HCT116 (cell line): ENCODE data around the gene ZBTB8A. TPM values are rescaled to one million over a fixed set of nuclear protein-coding genes. Genes with fewer than 3 reads are reported as not detected.

ENCODE experiments used
- ATAC-seq: fragments of 200-7000 bp; cut with Tn5 transposase; 2 replicates; pipeline ENCODE4 v1.9.1; 2020; ENCODE audit warnings: mild to moderate bottlenecking, moderate library complexity
- BruUV-seq: library from RNA; stranded (reverse); fragments of 400-500 nt; replicated peaks from 2 replicates; lab custom pipeline; 2021; lab: Mats Ljungman, UMichigan
- CTCF ChIA-PET: fragments of 300-600 bp; sonication (Branson Sonifier 250); formaldehyde crosslinking; loops from one replicate; lab custom pipeline; 2021; ENCODE audit warnings: antibody characterized with exemption; lab: Charles Lee
- POLR2A ChIA-PET: fragments of 300-600, 350-600 bp; sonication (Branson Sonifier 250); formaldehyde crosslinking; loops from one replicate; lab custom pipeline; 2021; ENCODE audit warnings: antibody characterized with exemption; lab: Charles Lee
- RAD21 ChIA-PET, 2 experiments: fragments of 300-600 bp; sonication (Branson Sonifier 250); formaldehyde crosslinking; loops; one replicate each; lab custom pipeline; 2023; ENCODE audit warnings: low total read pairs in 2 of 2; ENCODE audit not compliant: uncharacterized antibody in 2 of 2, unreplicated experiment in 2 of 2, low non-redundant PET in 1 of 2; lab: Charles Lee
- DNase-seq: peaks from one replicate; pipeline ENCODE4 v3.0.0-alpha.2; 2010; ENCODE audit warnings: low read depth, low spot score
- H2AFZ ChIP-seq: fragments of 200-600 bp; shearing (Covaris generic), sonication (generic); 2 replicates; pipeline ENCODE4 v1.6.1; 2017; ENCODE audit warnings: low read depth, mixed run types, mixed read lengths, antibody characterized with exemption, low read length; ENCODE audit not compliant: poor library complexity, severe bottlenecking
- H3K27ac ChIP-seq: 2 replicates; pipeline ENCODE4 v1.5.1; 2012; ENCODE audit warnings: low read depth, low read length
- H3K27me3 ChIP-seq: fragments of 200-600 bp; sonication (generic); 2 replicates; pipeline ENCODE4 v1.6.1; 2016; ENCODE audit warnings: mixed run types, low read length, mixed read lengths; ENCODE audit not compliant: insufficient read depth
- H3K36me3 ChIP-seq, 2 experiments: fragments of 200-500 bp in 1 of 2; fragments of 200-600 bp in 1 of 2; sonication (Bioruptor generic) in 1 of 2; sonication (generic) in 1 of 2; 2 replicates each; pipeline versions ENCODE4 v1.5.1 to v1.6.1; 2014 to 2016; ENCODE audit warnings: low read length in 2 of 2, inconsistent platforms in 1 of 2, mixed read lengths in 1 of 2, mixed run types in 1 of 2; ENCODE audit not compliant: insufficient read depth in 2 of 2, control insufficient read depth in 1 of 2
- H3K4me1 ChIP-seq, 2 experiments: fragments of 200-600 bp in 1 of 2; sonication (generic) in 1 of 2; 2 replicates each; pipeline versions ENCODE4 v1.5.1 to v1.6.1; 2012 to 2017; ENCODE audit warnings: low read length in 2 of 2, inconsistent platforms in 1 of 2, mild to moderate bottlenecking in 1 of 2, mixed read lengths in 1 of 2, mixed run types in 1 of 2, moderate library complexity in 1 of 2; ENCODE audit not compliant: insufficient read depth in 2 of 2, control insufficient read depth in 1 of 2
- H3K4me2 ChIP-seq: fragments of 200-600 bp; sonication (generic); 2 replicates; pipeline ENCODE4 v1.6.1; 2017; ENCODE audit warnings: mixed run types, low read length, mixed read lengths
- H3K4me3 ChIP-seq, 2 experiments: fragments of 200-600 bp in 1 of 2; sonication (generic) in 1 of 2; replicated peaks in 1 of 2; 2 replicates each; pipeline ENCODE4 v1.5.1; 2011 to 2016; ENCODE audit warnings: low read length in 2 of 2, control low read depth in 1 of 2, low read depth in 1 of 2, mild to moderate bottlenecking in 1 of 2, mixed read lengths in 1 of 2, mixed run types in 1 of 2
- H3K79me2 ChIP-seq: fragments of 200-600 bp; sonication (generic); 2 replicates; pipeline ENCODE4 v1.6.1; 2017; ENCODE audit warnings: mild to moderate bottlenecking, mixed run types, low read length, moderate library complexity, mixed read lengths; ENCODE audit not compliant: insufficient read depth
- H3K9ac ChIP-seq: fragments of 200-600 bp; sonication (generic); 2 replicates; pipeline ENCODE4 v1.6.1; 2016; ENCODE audit warnings: low read length, mixed read lengths
- H3K9me2 ChIP-seq: fragments of 200-600 bp; sonication (generic), shearing (Covaris generic); 2 replicates; pipeline ENCODE4 v1.6.1; 2017; ENCODE audit warnings: mixed run types, mild to moderate bottlenecking, moderate library complexity; ENCODE audit not compliant: insufficient read depth
- H3K9me3 ChIP-seq, 2 experiments: fragments of 200-500 bp in 1 of 2; fragments of 200-600 bp in 1 of 2; sonication (Bioruptor generic) in 1 of 2; sonication (generic) in 1 of 2; 2 replicates each; pipeline ENCODE4 v1.6.1; 2014 to 2017; ENCODE audit warnings: low read length in 2 of 2, mixed read lengths in 2 of 2, inconsistent platforms in 1 of 2, low read depth in 1 of 2, mild to moderate bottlenecking in 1 of 2, mixed run types in 1 of 2, moderate library complexity in 1 of 2; ENCODE audit not compliant: control insufficient read depth in 1 of 2, insufficient read depth in 1 of 2
- H4K20me1 ChIP-seq: fragments of 200-600 bp; sonication (generic), shearing (Covaris generic); 2 replicates; pipeline ENCODE4 v1.6.1; 2017; ENCODE audit warnings: mixed run types, mild to moderate bottlenecking, moderate library complexity; ENCODE audit not compliant: insufficient read depth
- ATF3 ChIP-seq: IDR thresholded peaks from 2 replicates; pipeline ENCODE4 v1.6.1; 2012
- CEBPB ChIP-seq: IDR thresholded peaks from 2 replicates; pipeline ENCODE4 v1.6.1; 2012; ENCODE audit warnings: low read depth
- EGR1 ChIP-seq: IDR thresholded peaks from 2 replicates; pipeline ENCODE4 v1.6.1; 2012; ENCODE audit warnings: low read depth
- EZH2 ChIP-seq: fragments of 200-600 bp; sonication (generic); IDR thresholded peaks from 2 replicates; pipeline ENCODE4 v1.6.1; 2017; ENCODE audit warnings: antibody characterized with exemption, mixed run types
- FOSL1 ChIP-seq: IDR thresholded peaks from 2 replicates; pipeline ENCODE4 v1.6.1; 2012; ENCODE audit warnings: low read depth
- JUND ChIP-seq: IDR thresholded peaks from 2 replicates; pipeline ENCODE4 v1.6.1; 2012
- MAX ChIP-seq: IDR thresholded peaks from 2 replicates; pipeline ENCODE4 v1.6.1; 2012
- POLR2A ChIP-seq: IDR thresholded peaks from 2 replicates; pipeline ENCODE4 v1.7.0; 2011; ENCODE audit warnings: borderline replicate concordance; ENCODE audit not compliant: insufficient read depth, insufficient read length; ENCODE audit errors: extremely low read depth
- POLR2AphosphoS5 ChIP-seq: IDR thresholded peaks from 2 replicates; pipeline ENCODE4 v1.6.1; 2011; ENCODE audit warnings: mild to moderate bottlenecking, low read depth, low read length, moderate library complexity
- RAD21 ChIP-seq: IDR thresholded peaks from 2 replicates; pipeline ENCODE4 v1.6.1; 2012; ENCODE audit warnings: low read depth, mild to moderate bottlenecking
- REST ChIP-seq: IDR thresholded peaks from 2 replicates; pipeline ENCODE4 v1.6.1; 2012; ENCODE audit warnings: low read depth
- SP1 ChIP-seq: IDR thresholded peaks from 2 replicates; pipeline ENCODE4 v1.6.1; 2012; ENCODE audit warnings: low read depth
- SRF ChIP-seq: IDR thresholded peaks from 2 replicates; pipeline ENCODE4 v1.6.1; 2012; ENCODE audit warnings: low read depth
- TCF7L2 ChIP-seq: IDR thresholded peaks from 2 replicates; pipeline ENCODE4 v1.7.0; 2011; ENCODE audit warnings: borderline replicate concordance, inconsistent platforms; ENCODE audit not compliant: insufficient read depth, insufficient read length; ENCODE audit errors: extremely low read depth
- YY1 ChIP-seq: IDR thresholded peaks from 2 replicates; pipeline ENCODE4 v1.6.1; 2011; ENCODE audit warnings: low read length, low read depth, moderate library complexity, mild to moderate bottlenecking; ENCODE audit not compliant: insufficient replicate concordance; ENCODE audit errors: extremely low read depth
- ZBTB33 ChIP-seq: IDR thresholded peaks from 2 replicates; pipeline ENCODE4 v1.6.1; 2011; ENCODE audit warnings: mild to moderate bottlenecking, low read length, moderate library complexity; ENCODE audit not compliant: insufficient replicate concordance; ENCODE audit errors: extremely low read depth
- ZFX ChIP-seq: fragments of 450-650 bp; IDR thresholded peaks from 2 replicates; pipeline ENCODE4 v1.6.1; 2017
- ZNF274 ChIP-seq: fragments of 200-500 bp; sonication (Bioruptor generic); IDR thresholded peaks from 2 replicates; pipeline ENCODE4 v1.6.1; 2014; ENCODE audit warnings: mild to moderate bottlenecking, low read depth, low read length, inconsistent platforms
- intact Hi-C: fragments of 100-400 bp; cut with micrococcal nuclease; formaldehyde crosslinking; loops from 2 replicates; pipeline ENCODE4 v1.10.0; 2022
- total RNA-seq: library from RNA; stranded (reverse); gene quantifications from one replicate; pipeline ENCODE4 v1.2.1, GENCODE V29; 2021; ENCODE audit not compliant: unreplicated experiment

ZBTB8A gene
- total RNA-seq, 1 experiment from 2014 or later: 9.7 TPM

GRCh38 chr1:32491386-32491785 is 47.8 kb upstream of the ZBTB8A start:
- no TSS peak for BruUV-seq
- POLR2A ChIA-PET: no interaction called here
- RAD21 ChIA-PET: no interaction called here

GRCh38 chr1:32494196-32494595 is 45.0 kb upstream of the ZBTB8A start:
- Histone ChIP-seq H3K9ac (no peak overlapping the region), H3K4me3 (no peak overlapping the region), H3K9me3 (no peaks in the 10 kb centered on the region), H3K4me2 (no peak overlapping the region), H3K27ac (no peak overlapping the region), H3K4me1 (peaks cover 8 to 28% of the 10 kb centered on the region in 2 experiments; a peak in 3 of 4 replicates), H4K20me1 (no peaks in the 10 kb centered on the region), H3K79me2 (no peaks in the 10 kb centered on the region), H3K27me3 (no peaks in the 10 kb centered on the region), H2AFZ (peak overlapping the region; percentile 65), H3K9me2 (no peaks in the 10 kb centered on the region), H3K36me3 (no peaks in the 10 kb centered on the region)
- ChIA-PET POLR2A (no interaction called here), RAD21 (interaction anchor here in 1 of 2 experiments (0.6 kb wide), 1 partner anchor 379 kb away, joined by 3 read pairs; no protein-coding TSS in a partner anchor), CTCF (no interaction called here)
- TF ChIP-seq POLR2AphosphoS5 (no peak), ZBTB33 (no peak), SP1 (no peak), YY1 (no peak), ZNF274 (no peak), REST (no peak), FOSL1 (no peak), JUND (no peak), ZFX (no peak), ATF3 (no peak), EGR1 (no peak), SRF (no peak), MAX (no peak), TCF7L2 (no peak), POLR2A (no peak)
- intact Hi-C loops: no loop called here
- no TSS peak for BruUV-seq
- no peak for ATAC-seq
- DNase-seq: no peak

More at GRCh38 chr1:32491386-32491785, 47.8 kb upstream of the ZBTB8A start:
- Histone ChIP-seq H3K36me3 (no peaks in the 10 kb centered on the region), H3K79me2 (no peaks in the 10 kb centered on the region), H4K20me1 (no peaks in the 10 kb centered on the region), H3K9ac (no peak overlapping the region), H3K4me2 (no peak overlapping the region), H3K4me1 (peaks cover 5 to 23% of the 10 kb centered on the region in 2 experiments; a peak in 3 of 4 replicates), H2AFZ (peak overlapping the region; percentile 44), H3K9me2 (no peaks in the 10 kb centered on the region), H3K4me3 (no peak overlapping the region), H3K27me3 (no peaks in the 10 kb centered on the region), H3K27ac (no peak overlapping the region), H3K9me3 (no peaks in the 10 kb centered on the region)
- CTCF ChIA-PET: no interaction called here
- no peak for DNase-seq
- ATAC-seq: no peak
- no peak for TF ChIP-seq CEBPB
- no peak for TF ChIP-seq RAD21
- no peak for TF ChIP-seq EZH2
- intact Hi-C loops: no loop called here
